ENCODE results near the gene TMEM150B. TPM values are rescaled to one million over a fixed set of nuclear protein-coding genes. Genes with fewer than 3 reads are reported as not detected.

Gene TMEM150B
- total RNA-seq, 1 experiment from 2014 or later: not detected

DNA sequence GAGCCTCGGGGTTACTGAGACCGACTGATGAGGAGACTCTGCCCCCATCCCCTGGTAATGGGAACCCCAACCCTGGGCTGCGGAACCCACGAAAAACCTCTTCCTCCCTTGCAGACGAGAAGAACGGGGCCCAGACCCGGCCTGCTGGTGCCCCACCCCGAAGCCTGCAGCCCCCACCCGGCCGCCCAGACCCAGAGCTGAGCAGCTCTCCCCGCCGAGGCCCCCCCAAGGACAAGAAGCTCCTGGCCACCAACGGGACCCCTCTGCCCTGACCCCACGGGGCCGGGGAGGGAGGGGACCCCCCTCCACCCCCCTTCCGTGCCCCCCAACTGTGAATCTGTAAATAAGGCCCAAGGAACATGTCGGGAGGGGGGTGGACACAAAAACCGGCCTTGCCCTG, 13.3 kb downstream of the TMEM150B start:
- ChIA-PET POLR2A (ENCODE audit: low non-redundant PET) (no interaction called here), CTCF (no interaction called here)
- Histone ChIP-seq H3K27me3 (replicated peaks; ENCODE audit: insufficient read depth, low read depth, low read length, poor library complexity) (no peaks in the 10 kb centered on the region), H3K9me3 (ENCODE audit: low read depth, low read length, poor library complexity, severe bottlenecking) (no peaks in the 10 kb centered on the region), H3K36me3 (ENCODE audit: insufficient read depth, low read length, poor library complexity, severe bottlenecking) (peaks cover 10% of the 10 kb centered on the region), H3K4me1 (ENCODE audit: insufficient read depth, low read length, poor library complexity, severe bottlenecking) (no peaks in the 10 kb centered on the region), H3K4me3 (ENCODE audit: low read depth, low read length, poor library complexity, severe bottlenecking) (no peak overlapping the region), H3K27ac (ENCODE audit: low read depth, low read length, poor library complexity, severe bottlenecking) (no peak overlapping the region)
- no peak for DNase-seq (ENCODE audit: low spot score)
- no TSS peak for BruUV-seq (replicated peaks)
- intact Hi-C loops (cut with micrococcal nuclease; ENCODE audit: unreplicated experiment): no loop called here
- TF ChIP-seq, protein P1, sequence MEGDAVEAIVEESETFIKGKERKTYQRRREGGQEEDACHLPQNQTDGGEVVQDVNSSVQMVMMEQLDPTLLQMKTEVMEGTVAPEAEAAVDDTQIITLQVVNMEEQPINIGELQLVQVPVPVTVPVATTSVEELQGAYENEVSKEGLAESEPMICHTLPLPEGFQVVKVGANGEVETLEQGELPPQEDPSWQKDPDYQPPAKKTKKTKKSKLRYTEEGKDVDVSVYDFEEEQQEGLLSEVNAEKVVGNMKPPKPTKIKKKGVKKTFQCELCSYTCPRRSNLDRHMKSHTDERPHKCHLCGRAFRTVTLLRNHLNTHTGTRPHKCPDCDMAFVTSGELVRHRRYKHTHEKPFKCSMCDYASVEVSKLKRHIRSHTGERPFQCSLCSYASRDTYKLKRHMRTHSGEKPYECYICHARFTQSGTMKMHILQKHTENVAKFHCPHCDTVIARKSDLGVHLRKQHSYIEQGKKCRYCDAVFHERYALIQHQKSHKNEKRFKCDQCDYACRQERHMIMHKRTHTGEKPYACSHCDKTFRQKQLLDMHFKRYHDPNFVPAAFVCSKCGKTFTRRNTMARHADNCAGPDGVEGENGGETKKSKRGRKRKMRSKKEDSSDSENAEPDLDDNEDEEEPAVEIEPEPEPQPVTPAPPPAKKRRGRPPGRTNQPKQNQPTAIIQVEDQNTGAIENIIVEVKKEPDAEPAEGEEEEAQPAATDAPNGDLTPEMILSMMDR (conservative IDR thresholded peaks at IDR 0.05; ENCODE audit: low read depth, low read length): no peak
- no peak for TF ChIP-seq EZH2 (IDR thresholded peaks at IDR 0.05; ENCODE audit: borderline replicate concordance, low read depth, low read length, poor library complexity, severe bottlenecking)

DNA sequence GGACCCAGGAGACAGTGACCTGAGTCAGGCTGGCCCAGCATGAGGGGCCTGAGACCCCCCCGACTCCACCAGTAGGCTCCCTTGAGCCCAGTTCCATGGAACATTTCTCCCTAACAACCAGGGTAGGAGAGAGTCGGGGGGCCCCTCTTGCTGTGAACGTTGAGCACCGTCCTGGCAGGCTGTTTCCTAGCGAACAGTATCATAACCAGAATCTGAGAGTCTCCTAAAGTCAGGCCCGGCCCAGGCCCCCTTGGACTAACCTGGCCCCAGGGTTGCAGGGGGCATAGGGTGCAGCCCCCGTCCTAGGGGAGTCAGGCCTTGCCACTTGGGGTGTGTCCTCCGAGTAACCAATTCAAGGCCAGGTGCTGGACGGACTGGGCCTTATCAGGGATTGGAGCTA, 13.7 kb downstream of the TMEM150B start:
- Histone ChIP-seq H3K4me3 (ENCODE audit: low read depth, low read length, poor library complexity, severe bottlenecking) (no peak overlapping the region), H3K4me1 (ENCODE audit: insufficient read depth, low read length, poor library complexity, severe bottlenecking) (no peaks in the 10 kb centered on the region), H3K36me3 (ENCODE audit: insufficient read depth, low read length, poor library complexity, severe bottlenecking) (peaks cover 14% of the 10 kb centered on the region), H3K27me3 (replicated peaks; ENCODE audit: insufficient read depth, low read depth, low read length, poor library complexity) (no peaks in the 10 kb centered on the region), H3K9me3 (ENCODE audit: low read depth, low read length, poor library complexity, severe bottlenecking) (no peaks in the 10 kb centered on the region), H3K27ac (ENCODE audit: low read depth, low read length, poor library complexity, severe bottlenecking) (no peak overlapping the region)
- TF ChIP-seq, protein P1 (conservative IDR thresholded peaks at IDR 0.05; ENCODE audit: low read depth, low read length): no peak
- TF ChIP-seq EZH2 (IDR thresholded peaks at IDR 0.05; ENCODE audit: borderline replicate concordance, low read depth, low read length, poor library complexity, severe bottlenecking): no peak
- intact Hi-C loops (cut with micrococcal nuclease; ENCODE audit: unreplicated experiment): no loop called here
- no TSS peak for BruUV-seq (replicated peaks)
- no peak for DNase-seq (ENCODE audit: low spot score)
- ChIA-PET POLR2A (ENCODE audit: low non-redundant PET) (no interaction called here), CTCF (no interaction called here)

DNA sequence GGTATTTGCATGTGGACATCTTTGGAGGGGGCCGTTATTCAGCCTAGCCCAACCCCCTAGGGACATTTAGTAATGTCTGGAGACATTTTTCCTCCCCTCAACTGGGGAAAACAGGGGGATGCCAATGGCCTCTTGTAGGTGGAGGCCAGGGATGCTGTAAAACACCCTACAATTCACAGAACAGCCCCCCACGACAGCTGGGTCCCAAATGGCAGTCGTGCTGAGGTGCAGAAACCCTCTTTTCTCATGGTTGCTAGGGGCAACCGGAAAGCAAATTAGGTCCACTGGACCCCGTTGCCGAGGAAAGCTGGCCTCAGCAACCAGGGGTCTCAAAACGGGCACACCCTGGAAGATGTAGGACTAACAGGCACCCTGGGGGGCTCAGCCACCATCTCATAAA, 14.6 kb downstream of the TMEM150B start:
- ChIA-PET POLR2A (ENCODE audit: low non-redundant PET) (no interaction called here), CTCF (no interaction called here)
- DNase-seq (ENCODE audit: low spot score): no peak
- no peak overlapping the region for H3K27ac ChIP-seq (ENCODE audit: low read depth, low read length, poor library complexity, severe bottlenecking)
- H3K9me3 ChIP-seq (ENCODE audit: low read depth, low read length, poor library complexity, severe bottlenecking): no peaks in the 10 kb centered on the region
- BruUV-seq (replicated peaks): no TSS peak
- intact Hi-C loops (cut with micrococcal nuclease; ENCODE audit: unreplicated experiment): no loop called here
- H3K36me3 ChIP-seq (ENCODE audit: insufficient read depth, low read length, poor library complexity, severe bottlenecking): peaks cover 23% of the 10 kb centered on the region
- H3K4me3 ChIP-seq (ENCODE audit: low read depth, low read length, poor library complexity, severe bottlenecking): no peak overlapping the region
- H3K27me3 ChIP-seq (replicated peaks; ENCODE audit: insufficient read depth, low read depth, low read length, poor library complexity): no peaks in the 10 kb centered on the region
- TF ChIP-seq EZH2 (IDR thresholded peaks at IDR 0.05; ENCODE audit: borderline replicate concordance, low read depth, low read length, poor library complexity, severe bottlenecking): no peak
- TF ChIP-seq, protein P1 (conservative IDR thresholded peaks at IDR 0.05; ENCODE audit: low read depth, low read length): no peak
- no peaks in the 10 kb centered on the region for H3K4me1 ChIP-seq (ENCODE audit: insufficient read depth, low read length, poor library complexity, severe bottlenecking)

Data from A673 (cell line).